PC-3 (cell line): ENCODE measurements around the gene EPHA7.

Source experiments
- CTCF ChIP-seq: fragments of 300-600 bp; sonication (generic); conservative IDR thresholded peaks from 2 replicates; pipeline ENCODE4 v1.5.1; 2017; ENCODE audit warnings: antibody characterized with exemption, low read depth, mild to moderate bottlenecking, low read length
- EZH2 ChIP-seq: fragments of 300-600 bp; sonication (generic); IDR thresholded peaks from one replicate; pipeline ENCODE4 v1.6.1; 2017; ENCODE audit warnings: antibody characterized with exemption, mild to moderate bottlenecking, low read length; ENCODE audit not compliant: unreplicated experiment

GRCh38 chr6:93351222-93351621 is 68.1 kb downstream of the EPHA7 start:
- TF ChIP-seq EZH2 (no peak), CTCF (no peak)
